HCT116 (cell line): ENCODE measurements around the gene HPN.

ENCODE experiments used
- CTCF ChIP-seq, 3 experiments: fragments of 200-600 bp in 1 of 3; sonication (generic) in 1 of 3; IDR thresholded peaks in 2 of 3; conservative IDR thresholded peaks in 1 of 3; 2 replicates each; pipeline ENCODE4 v1.5.1; 2012 to 2017; ENCODE audit warnings: low read depth in 2 of 3, low read length in 2 of 3, antibody characterized with exemption in 1 of 3, borderline replicate concordance in 1 of 3, control low read depth in 1 of 3, mild to moderate bottlenecking in 1 of 3, mixed read lengths in 1 of 3, mixed run types in 1 of 3, moderate library complexity in 1 of 3; ENCODE audit not compliant: insufficient read depth in 1 of 3
- EGR1 ChIP-seq: IDR thresholded peaks from 2 replicates; pipeline ENCODE4 v1.6.1; 2012; ENCODE audit warnings: low read depth
- FOSL1 ChIP-seq: IDR thresholded peaks from 2 replicates; pipeline ENCODE4 v1.6.1; 2012; ENCODE audit warnings: low read depth
- JUND ChIP-seq: IDR thresholded peaks from 2 replicates; pipeline ENCODE4 v1.6.1; 2012
- POLR2A ChIP-seq: IDR thresholded peaks from 2 replicates; pipeline ENCODE4 v1.7.0; 2011; ENCODE audit warnings: borderline replicate concordance; ENCODE audit not compliant: insufficient read depth, insufficient read length; ENCODE audit errors: extremely low read depth
- POLR2AphosphoS5 ChIP-seq: IDR thresholded peaks from 2 replicates; pipeline ENCODE4 v1.6.1; 2011; ENCODE audit warnings: mild to moderate bottlenecking, low read depth, low read length, moderate library complexity
- SP1 ChIP-seq: IDR thresholded peaks from 2 replicates; pipeline ENCODE4 v1.6.1; 2012; ENCODE audit warnings: low read depth
- ZNF274 ChIP-seq: fragments of 200-500 bp; sonication (Bioruptor generic); IDR thresholded peaks from 2 replicates; pipeline ENCODE4 v1.6.1; 2014; ENCODE audit warnings: mild to moderate bottlenecking, low read depth, low read length, inconsistent platforms

GRCh38 chr19:35098413-35099049 is 57.0 kb downstream of the HPN start:
- TF ChIP-seq POLR2AphosphoS5 (no peak), POLR2A (no peak), SP1 (no peak), CTCF (IDR thresholded peaks at IDR 0.05 in 2 of 3, conservative IDR thresholded peaks at IDR 0.05 in 1 of 3; ENCODE audit: borderline replicate concordance in 1 of 3, insufficient read depth in 1 of 3, low read depth in 2 of 3, low read length in 2 of 3) (no peak), JUND (no peak), ZNF274 (no peak), FOSL1 (no peak), EGR1 (no peak)
